Measurements from ENCODE around the gene MTTP. TPM values are rescaled to one million over a fixed set of nuclear protein-coding genes. Genes with fewer than 3 reads are reported as not detected.

Gene MTTP
- polyA plus RNA-seq, 10 donors, result 0.58 to 2.3 (median 1.0) TPM

- DNase-seq, result no peak
Measured at GRCh38 chr4:99593781-99594641, 19.4 kb downstream of the MTTP start.

DNA sequence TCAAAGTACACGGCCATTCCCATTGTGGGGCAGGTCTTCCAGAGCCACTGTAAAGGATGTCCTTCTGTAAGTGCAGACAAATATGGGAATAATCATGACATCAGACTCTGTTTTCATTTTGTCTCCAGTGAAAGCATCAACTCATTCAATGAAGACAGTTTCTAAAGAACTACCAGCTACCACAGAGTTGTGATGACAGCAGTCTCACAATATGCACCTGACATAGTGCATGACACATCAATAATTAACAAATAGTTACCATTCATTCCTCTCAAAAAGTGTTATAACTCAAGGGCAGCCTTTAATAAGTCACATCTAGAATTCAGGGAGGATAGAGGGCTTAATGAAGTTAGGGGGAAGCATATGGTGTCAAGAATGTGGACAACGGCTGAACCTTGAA is 20.2 kb downstream of the MTTP start:
- no peak for DNase-seq

DNA sequence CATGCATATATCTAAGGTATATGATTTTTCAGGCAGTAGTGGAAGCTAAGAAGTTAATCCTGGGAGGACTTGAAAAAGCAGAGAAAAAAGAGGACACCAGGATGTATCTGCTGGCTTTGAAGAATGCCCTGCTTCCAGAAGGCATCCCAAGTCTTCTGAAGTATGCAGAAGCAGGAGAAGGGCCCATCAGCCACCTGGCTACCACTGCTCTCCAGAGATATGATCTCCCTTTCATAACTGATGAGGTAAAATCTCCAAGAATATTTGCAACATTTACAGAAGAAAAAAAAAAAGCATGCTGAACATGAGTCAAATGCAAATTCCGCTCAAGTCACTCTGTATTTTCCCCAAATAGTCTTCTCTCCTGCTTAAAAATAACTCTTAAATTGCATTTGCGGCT is 32.1 kb downstream of the MTTP start:
- DNase-seq, result no peak

GRCh38 chr4:99608417-99608816 is 33.8 kb downstream of the MTTP start:
- no peak for DNase-seq

DNA sequence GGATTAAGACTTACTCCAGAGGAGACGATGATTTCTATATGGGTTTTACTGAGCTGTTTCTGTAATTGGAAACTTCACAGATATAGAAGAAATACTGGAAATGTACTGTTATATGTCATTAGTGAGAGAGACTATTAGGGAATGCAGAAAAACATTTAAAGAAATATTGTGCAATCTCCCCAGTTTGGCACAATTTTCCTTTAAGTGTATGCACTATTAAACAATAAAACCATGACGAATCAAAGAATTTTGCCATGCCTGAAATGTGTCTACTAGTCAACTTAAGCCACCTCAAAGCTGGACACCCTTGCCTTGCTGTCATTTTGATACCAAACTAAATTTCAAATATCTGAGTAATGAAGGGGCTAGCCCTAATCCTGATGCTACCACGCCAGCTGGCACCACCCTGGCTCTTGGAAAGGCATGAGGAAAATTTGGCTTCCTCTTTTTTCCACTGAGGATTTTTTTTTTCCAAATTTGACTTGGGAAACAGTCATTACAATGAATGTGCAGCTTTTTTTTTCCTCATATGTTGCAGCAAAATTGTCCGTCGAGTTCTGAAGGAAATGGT is 36.1 kb downstream of the MTTP start:
- DNase-seq, result peak; percentile 16 to 44 (median 32)

DNA sequence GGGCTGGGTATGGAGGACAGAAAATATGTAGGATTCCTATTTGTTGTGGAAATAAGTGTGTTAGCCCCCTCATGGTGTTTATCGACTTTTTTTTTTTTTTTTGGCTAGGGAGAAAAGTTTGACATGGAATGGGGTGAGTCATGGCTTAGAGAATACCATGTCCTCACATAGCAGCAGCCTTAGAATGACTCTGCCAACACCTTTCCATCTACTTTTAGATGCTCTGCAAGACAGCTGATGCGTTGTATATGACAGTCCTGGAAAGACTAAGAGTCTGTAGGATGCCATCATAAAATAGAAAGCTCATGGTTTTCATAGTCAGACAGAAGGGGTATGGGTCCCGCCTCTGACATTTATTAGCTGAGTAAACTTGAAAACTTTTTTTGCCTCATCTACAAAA is 37.7 kb downstream of the MTTP start:
- no peak for DNase-seq

DNA sequence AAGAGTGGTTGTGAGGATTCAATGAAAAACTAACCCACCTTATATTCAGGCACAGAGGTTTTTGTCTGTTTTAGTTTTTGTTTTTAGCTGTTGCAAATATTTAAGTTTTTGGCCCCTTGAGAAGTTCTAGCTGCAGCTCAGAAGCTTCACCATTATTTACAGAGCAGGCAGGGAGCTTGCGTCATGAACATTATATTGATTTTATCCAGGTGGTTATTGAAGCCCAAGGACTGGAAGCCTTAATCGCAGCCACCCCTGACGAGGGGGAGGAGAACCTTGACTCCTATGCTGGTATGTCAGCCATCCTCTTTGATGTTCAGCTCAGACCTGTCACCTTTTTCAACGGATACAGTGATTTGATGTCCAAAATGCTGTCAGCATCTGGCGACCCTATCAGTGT is 38.1 kb downstream of the MTTP start:
- no peak for DNase-seq

DNA sequence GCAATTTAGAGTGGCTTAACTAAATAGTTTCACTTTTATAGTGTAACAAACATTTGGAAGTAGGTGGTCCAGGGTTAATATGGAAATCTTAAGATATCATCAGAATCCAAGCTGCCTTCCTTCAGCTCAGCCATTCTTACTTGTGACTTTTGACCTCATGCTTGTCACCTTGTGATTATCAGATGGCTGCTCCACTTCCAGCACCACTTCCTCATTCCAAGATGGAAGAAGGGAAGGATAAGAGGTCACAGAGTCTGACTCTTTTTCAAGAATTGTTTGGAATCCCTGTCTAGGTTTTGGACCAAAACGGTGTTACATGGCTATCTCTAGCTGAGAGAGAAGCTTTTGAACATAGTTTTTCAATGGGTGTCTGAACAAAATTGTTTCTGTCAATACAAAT is 39.9 kb downstream of the MTTP start:
- DNase-seq, result no peak

DNA sequence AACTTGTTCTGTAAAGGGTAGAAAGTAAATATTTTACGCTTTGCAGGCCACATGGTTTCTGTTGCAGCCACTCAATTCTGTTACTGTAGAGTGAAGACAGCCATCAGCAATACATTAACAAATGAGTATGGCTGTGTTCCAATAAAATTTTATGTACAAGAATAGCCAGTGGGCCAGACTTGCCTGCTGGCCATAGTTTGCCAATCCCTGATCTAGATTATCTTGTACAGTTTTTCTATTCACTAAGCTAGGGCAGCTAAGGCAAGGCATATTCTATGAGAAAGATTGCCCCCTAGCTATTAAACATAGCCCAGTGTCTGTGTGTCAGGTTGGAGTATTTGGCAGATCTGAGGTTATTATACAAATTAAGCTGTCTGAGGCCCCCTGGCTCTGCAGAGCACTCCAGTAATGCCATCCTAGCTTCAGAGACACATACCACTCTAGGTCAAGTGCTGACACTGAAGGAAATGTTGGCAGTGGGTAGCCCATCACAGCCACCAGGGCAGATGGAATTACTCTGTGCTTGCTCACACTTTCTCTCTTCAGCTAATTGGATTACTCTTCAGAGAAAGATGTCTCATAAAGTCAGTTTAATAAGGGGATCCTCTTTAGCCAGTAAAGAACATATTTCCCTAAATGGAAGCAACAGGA is 40.7 kb downstream of the MTTP start:
- peak in 2 of 3 donors; percentile 20 to 33 for DNase-seq

- DNase-seq, result no peak
Measured at GRCh38 chr4:99617374-99617773, 42.8 kb downstream of the MTTP start.

GRCh38 chr4:99622341-99622740 is 47.7 kb downstream of the MTTP start:
- no peak for DNase-seq

DNA sequence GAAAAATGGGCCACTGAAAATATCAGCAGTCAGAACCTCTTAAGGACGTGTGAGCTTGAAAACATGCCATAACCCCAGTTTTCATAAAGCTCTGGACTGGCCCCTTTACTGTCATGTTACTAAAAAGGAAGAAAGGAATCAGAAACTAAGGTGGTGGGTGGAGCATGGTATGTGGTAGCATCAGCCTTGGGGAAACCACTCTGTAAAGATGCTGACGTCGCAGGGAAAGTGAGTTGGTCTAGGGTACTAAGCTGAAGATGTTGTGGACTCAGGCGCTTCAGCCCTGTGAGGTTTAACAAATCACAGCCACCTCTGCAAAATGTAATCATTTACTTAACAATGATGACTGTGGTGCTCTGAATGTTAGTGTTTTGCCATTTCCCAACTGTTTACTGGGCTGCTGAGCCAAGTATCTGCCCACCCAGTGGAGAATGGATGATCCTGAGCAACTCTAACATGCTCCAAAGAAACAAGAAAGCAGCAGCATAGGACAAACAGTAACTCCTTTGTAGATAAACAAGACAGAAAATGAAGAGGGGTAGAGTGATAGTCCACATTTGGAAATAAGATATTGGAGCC is 49.6 kb downstream of the MTTP start:
- no peak for DNase-seq

DNA sequence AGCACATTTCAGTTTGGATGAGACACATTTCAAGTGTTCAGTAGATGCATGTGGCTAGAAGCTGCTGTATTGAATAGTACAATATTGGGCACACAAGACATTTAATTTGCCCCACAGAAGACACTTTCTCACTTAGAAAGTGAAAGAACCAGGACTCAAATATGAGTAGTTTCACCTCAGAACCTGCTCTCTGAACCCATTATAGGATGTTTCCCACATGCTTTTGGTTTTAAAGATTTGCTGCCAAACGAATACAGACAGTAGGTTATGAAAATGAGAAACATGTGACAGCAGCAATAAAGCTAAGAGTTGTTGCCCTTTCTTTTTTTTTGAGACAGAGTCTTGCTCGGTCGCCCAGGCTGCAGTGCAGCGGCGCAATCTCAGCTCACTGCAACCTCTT is 50.7 kb downstream of the MTTP start:
- DNase-seq, result no peak

DNA sequence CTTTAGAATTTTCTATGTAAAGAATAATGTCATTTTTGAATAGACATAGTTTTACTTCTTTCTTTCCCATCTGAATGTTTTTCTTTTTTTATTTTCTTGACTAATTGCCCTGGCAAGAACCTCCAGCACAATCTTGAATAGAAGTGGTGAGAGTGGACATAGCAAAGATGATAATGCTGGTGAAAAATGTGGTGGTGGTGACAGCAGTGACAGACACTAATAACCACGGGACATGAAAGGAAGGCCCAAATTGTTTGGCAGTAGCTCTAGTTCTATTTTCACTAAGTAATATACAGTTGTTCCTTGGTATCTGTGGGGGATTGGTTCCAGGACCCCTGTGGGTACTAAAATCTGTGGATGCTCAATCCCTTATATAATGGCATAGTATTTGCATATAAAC is 53.4 kb downstream of the MTTP start:
- DNase-seq, result no peak

- no peak for DNase-seq
Measured at GRCh38 chr4:99629962-99630554, 55.4 kb downstream of the MTTP start.

DNA sequence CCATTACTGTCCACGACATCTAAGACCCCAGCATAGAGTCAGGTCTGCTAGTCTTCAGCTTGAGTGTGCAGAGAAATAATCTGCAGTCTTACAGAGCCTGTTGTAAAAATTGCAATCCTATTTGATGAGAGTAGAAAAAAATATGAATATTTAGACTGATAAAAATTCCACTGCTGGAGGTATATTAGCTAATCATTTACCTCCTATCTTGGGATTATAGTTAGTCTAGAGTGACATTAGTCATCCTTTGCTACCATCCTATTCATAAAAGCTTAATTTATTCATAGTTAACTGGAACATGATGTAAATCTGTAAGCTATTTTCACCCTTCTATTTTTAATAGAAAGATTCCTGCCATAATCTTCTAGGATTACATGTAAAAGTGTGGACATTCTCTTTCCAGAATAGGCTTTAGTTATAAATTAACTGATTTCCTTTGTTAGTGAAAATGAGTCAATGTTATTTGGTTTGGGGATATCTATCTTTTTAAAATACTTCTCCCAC is 56.3 kb downstream of the MTTP start:
- no peak for DNase-seq

DNA sequence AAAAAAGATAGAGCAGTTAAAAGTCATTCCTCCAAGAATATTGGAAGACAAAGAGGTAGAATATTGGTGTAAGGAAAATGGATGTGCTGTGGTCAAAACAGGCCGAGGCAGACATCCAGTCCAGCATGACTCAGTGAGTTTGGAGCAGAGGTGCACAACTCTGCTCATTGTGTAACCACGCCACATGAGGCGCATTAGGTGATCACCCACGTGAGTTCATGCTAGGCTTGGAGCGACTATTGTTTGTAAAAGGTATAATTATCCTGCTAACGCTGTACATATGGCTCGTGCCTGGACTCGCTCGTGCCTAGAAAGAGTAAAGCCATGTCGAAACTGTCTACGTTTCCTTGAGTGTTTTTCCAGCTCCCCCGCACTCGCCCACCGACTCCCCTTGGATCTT is 59.1 kb downstream of the MTTP start:
- no peak for DNase-seq

DNA sequence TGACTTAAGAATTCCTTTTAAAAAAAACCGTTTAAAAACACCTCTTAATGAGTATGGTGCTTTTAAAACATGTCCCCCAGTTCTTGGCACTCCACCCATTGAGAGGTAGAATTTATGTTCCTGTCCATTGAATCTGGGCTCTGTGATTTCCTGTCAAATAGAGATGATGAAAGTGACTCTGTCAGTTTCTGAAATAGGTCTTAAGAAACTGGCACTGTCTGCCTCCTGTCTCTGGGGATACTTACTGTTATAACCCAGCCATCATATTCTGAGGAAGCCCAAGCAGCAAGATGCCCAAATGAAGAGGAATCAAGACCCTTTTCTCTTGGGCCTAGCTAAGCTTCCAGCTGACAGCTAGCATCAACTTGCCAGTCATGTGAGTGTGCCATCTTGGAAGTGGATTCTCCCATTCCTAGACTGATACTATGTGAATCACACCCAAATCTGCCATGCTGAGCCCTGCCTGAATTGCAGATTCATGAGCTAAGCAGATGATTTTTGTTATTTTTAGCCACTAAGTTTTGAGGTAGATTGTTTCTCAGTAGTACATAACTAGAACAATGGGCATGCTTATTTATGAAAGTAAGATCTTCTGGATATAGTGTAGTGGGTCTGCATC is 60.2 kb downstream of the MTTP start:
- no peak for DNase-seq

GRCh38 chr4:99635601-99636000 is 61.0 kb downstream of the MTTP start:
- DNase-seq, result no peak

DNA sequence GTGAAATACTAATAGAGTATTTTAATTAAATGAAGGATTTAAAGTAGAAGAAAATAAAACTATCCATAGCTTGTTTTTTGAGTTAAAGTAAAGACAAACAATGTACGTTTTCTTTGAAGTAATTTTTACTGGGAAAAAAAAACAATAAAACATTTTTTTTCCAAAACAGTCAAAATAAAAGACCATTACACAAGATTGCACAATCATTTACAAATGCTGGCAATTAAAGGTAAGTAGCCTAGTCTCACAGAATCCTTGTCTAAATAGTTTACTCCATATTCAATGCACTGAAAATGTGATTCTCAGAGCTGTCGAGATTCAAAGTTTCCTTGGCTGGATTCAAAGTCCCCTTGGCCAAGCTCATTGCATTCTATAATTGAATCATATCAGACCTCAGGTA is 61.8 kb downstream of the MTTP start:
- no peak for DNase-seq

DNA sequence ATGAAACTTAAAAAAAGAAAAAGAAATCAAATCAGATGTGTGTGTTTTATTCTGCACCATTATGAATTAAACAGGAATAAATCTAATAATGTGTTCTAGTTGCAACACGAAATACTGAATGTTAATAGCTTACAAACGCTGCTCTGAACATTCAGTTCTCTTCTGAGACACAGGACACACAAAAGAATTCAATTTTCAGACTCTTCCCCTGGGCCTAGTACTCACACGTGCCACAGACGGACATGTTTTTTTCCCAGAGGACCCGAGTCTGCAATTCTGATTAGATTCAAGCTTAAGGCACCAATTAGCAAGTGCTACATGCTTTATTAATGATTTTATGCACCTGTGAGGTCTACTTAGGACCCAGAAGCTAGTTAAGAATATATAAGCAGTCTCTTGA is 62.5 kb downstream of the MTTP start:
- DNase-seq, result no peak

GRCh38 chr4:99640676-99641075 is 66.1 kb downstream of the MTTP start:
- no peak for DNase-seq
